Activated T-helper 17 cell treated with anti-CD3 and anti-CD28 coated beads, Interleukin-2, amount 50 U/mL, for 72 hours (primary cell): ENCODE data around the gene BAMBI. TPM values are rescaled to one million over a fixed set of nuclear protein-coding genes. Genes with fewer than 3 reads are reported as not detected.

Source experiments
- ATAC-seq: fragments of 150-1000 bp; cut with Tn5 transposase; replicated peaks from 2 replicates; pipeline ENCODE4 v1.10.0; 2021; ENCODE audit warnings: mild to moderate bottlenecking, moderate library complexity
- H3K27ac Mint-ChIP-seq: one replicate; pipeline ENCODE4 v1.8.0; 2022; ENCODE audit warnings: mixed read lengths
- H3K27me3 Mint-ChIP-seq: one replicate; pipeline ENCODE4 v1.8.0; 2022; ENCODE audit warnings: mixed read lengths
- H3K36me3 Mint-ChIP-seq: one replicate; pipeline ENCODE4 v1.8.0; 2022; ENCODE audit warnings: low read depth, mild to moderate bottlenecking, mixed read lengths
- H3K4me1 Mint-ChIP-seq: one replicate; pipeline ENCODE4 v1.8.0; 2022; ENCODE audit warnings: mixed read lengths
- H3K4me3 Mint-ChIP-seq: one replicate; pipeline ENCODE4 v1.8.0; 2022; ENCODE audit warnings: mild to moderate bottlenecking, mixed read lengths
- H3K9me3 Mint-ChIP-seq: one replicate; pipeline ENCODE4 v1.8.0; 2022; ENCODE audit warnings: mixed read lengths
- total RNA-seq, 2 donors: library from RNA; stranded (reverse); gene quantifications; one replicate each; pipeline ENCODE4 v1.2.3, GENCODE V29; 2022

Gene BAMBI
- total RNA-seq, 2 donors from 2014 or later: not detected

- no peaks in the 10 kb centered on the region for H3K9me3 Mint-ChIP-seq
- ATAC-seq: no peak
- no peaks in the 10 kb centered on the region for H3K4me1 Mint-ChIP-seq
- peaks cover 9% of the 10 kb centered on the region for H3K27me3 Mint-ChIP-seq
- H3K27ac Mint-ChIP-seq: no peak overlapping the region
- no peaks in the 10 kb centered on the region for H3K36me3 Mint-ChIP-seq
- H3K4me3 Mint-ChIP-seq: no peak overlapping the region
Measured at GRCh38 chr10:28709001-28709710, 31.8 kb downstream of the BAMBI start.

GRCh38 chr10:28710202-28710886, 33.0 kb downstream of the BAMBI start:
- Mint-ChIP-seq H3K9me3 (no peaks in the 10 kb centered on the region), H3K27me3 (peaks cover 8% of the 10 kb centered on the region), H3K4me3 (no peak overlapping the region), H3K27ac (no peak overlapping the region), H3K36me3 (no peaks in the 10 kb centered on the region), H3K4me1 (no peaks in the 10 kb centered on the region)
- no peak for ATAC-seq

- H3K4me3 Mint-ChIP-seq: no peak overlapping the region
- no peak for ATAC-seq
Measured at GRCh38 chr10:28711041-28711440, 33.7 kb downstream of the BAMBI start.

GRCh38 chr10:28711776-28712175, 34.5 kb downstream of the BAMBI start:
- H3K4me3 Mint-ChIP-seq: no peak overlapping the region
- H3K27me3 Mint-ChIP-seq: peaks cover 12% of the 10 kb centered on the region

More at GRCh38 chr10:28711041-28711440, 33.7 kb downstream of the BAMBI start:
- Mint-ChIP-seq H3K36me3 (no peaks in the 10 kb centered on the region), H3K9me3 (no peaks in the 10 kb centered on the region), H3K4me1 (no peaks in the 10 kb centered on the region), H3K27me3 (peaks cover 8% of the 10 kb centered on the region), H3K27ac (no peak overlapping the region)

GRCh38 chr10:28713626-28714352, 36.5 kb downstream of the BAMBI start:
- no peaks in the 10 kb centered on the region for H3K4me1 Mint-ChIP-seq
- no peaks in the 10 kb centered on the region for H3K9me3 Mint-ChIP-seq
- no peaks in the 10 kb centered on the region for H3K36me3 Mint-ChIP-seq
- H3K27ac Mint-ChIP-seq: no peak overlapping the region
- H3K4me3 Mint-ChIP-seq: no peak overlapping the region
- peaks cover 13% of the 10 kb centered on the region for H3K27me3 Mint-ChIP-seq
- ATAC-seq: no peak

More at GRCh38 chr10:28711776-28712175, 34.5 kb downstream of the BAMBI start:
- ATAC-seq: no peak
- H3K36me3 Mint-ChIP-seq: no peaks in the 10 kb centered on the region
- H3K4me1 Mint-ChIP-seq: no peaks in the 10 kb centered on the region
- no peak overlapping the region for H3K27ac Mint-ChIP-seq
- H3K9me3 Mint-ChIP-seq: no peaks in the 10 kb centered on the region

- Mint-ChIP-seq H3K9me3 (no peaks in the 10 kb centered on the region), H3K4me1 (no peaks in the 10 kb centered on the region), H3K27me3 (peaks cover 17% of the 10 kb centered on the region), H3K36me3 (no peaks in the 10 kb centered on the region), H3K4me3 (no peak overlapping the region), H3K27ac (no peak overlapping the region)
- no peak for ATAC-seq
Measured at GRCh38 chr10:28714401-28715053, 37.2 kb downstream of the BAMBI start.

GRCh38 chr10:28715246-28715645, 37.9 kb downstream of the BAMBI start:
- no peaks in the 10 kb centered on the region for H3K36me3 Mint-ChIP-seq
- no peak overlapping the region for H3K27ac Mint-ChIP-seq
- H3K27me3 Mint-ChIP-seq: peaks cover 19% of the 10 kb centered on the region
- ATAC-seq: no peak
- no peaks in the 10 kb centered on the region for H3K9me3 Mint-ChIP-seq
- H3K4me1 Mint-ChIP-seq: no peaks in the 10 kb centered on the region
- no peak overlapping the region for H3K4me3 Mint-ChIP-seq

- no peak overlapping the region for H3K4me3 Mint-ChIP-seq
- H3K36me3 Mint-ChIP-seq: no peaks in the 10 kb centered on the region
- no peaks in the 10 kb centered on the region for H3K4me1 Mint-ChIP-seq
- H3K9me3 Mint-ChIP-seq: no peaks in the 10 kb centered on the region
- no peak for ATAC-seq
- peaks cover 19% of the 10 kb centered on the region for H3K27me3 Mint-ChIP-seq
- H3K27ac Mint-ChIP-seq: no peak overlapping the region
Measured at GRCh38 chr10:28715757-28716156, 38.4 kb downstream of the BAMBI start.

GRCh38 chr10:28716748-28717147, 39.4 kb downstream of the BAMBI start:
- Mint-ChIP-seq H3K27me3 (peaks cover 27% of the 10 kb centered on the region), H3K9me3 (no peaks in the 10 kb centered on the region), H3K36me3 (no peaks in the 10 kb centered on the region), H3K27ac (no peak overlapping the region), H3K4me1 (no peaks in the 10 kb centered on the region), H3K4me3 (no peak overlapping the region)
- ATAC-seq: no peak

GRCh38 chr10:28717656-28718201, 40.4 kb downstream of the BAMBI start:
- Mint-ChIP-seq H3K27me3 (peaks cover 30% of the 10 kb centered on the region), H3K4me1 (no peaks in the 10 kb centered on the region), H3K36me3 (no peaks in the 10 kb centered on the region), H3K4me3 (no peak overlapping the region), H3K27ac (no peak overlapping the region), H3K9me3 (no peaks in the 10 kb centered on the region)
- ATAC-seq: no peak

- ATAC-seq: no peak
- no peaks in the 10 kb centered on the region for H3K4me1 Mint-ChIP-seq
- H3K27me3 Mint-ChIP-seq: peaks cover 38% of the 10 kb centered on the region
- H3K9me3 Mint-ChIP-seq: no peaks in the 10 kb centered on the region
- H3K27ac Mint-ChIP-seq: no peak overlapping the region
- no peaks in the 10 kb centered on the region for H3K36me3 Mint-ChIP-seq
- H3K4me3 Mint-ChIP-seq: no peak overlapping the region
Measured at GRCh38 chr10:28719789-28720436, 42.6 kb downstream of the BAMBI start.

GRCh38 chr10:28721318-28721951, 44.1 kb downstream of the BAMBI start:
- Mint-ChIP-seq H3K9me3 (no peaks in the 10 kb centered on the region), H3K27me3 (peaks cover 35% of the 10 kb centered on the region), H3K4me3 (no peak overlapping the region), H3K4me1 (no peaks in the 10 kb centered on the region), H3K27ac (no peak overlapping the region), H3K36me3 (no peaks in the 10 kb centered on the region)
- no peak for ATAC-seq

- H3K9me3 Mint-ChIP-seq: no peaks in the 10 kb centered on the region
- H3K4me3 Mint-ChIP-seq: no peak overlapping the region
- peaks cover 39% of the 10 kb centered on the region for H3K27me3 Mint-ChIP-seq
- ATAC-seq: no peak
- H3K27ac Mint-ChIP-seq: no peak overlapping the region
- no peaks in the 10 kb centered on the region for H3K36me3 Mint-ChIP-seq
- H3K4me1 Mint-ChIP-seq: no peaks in the 10 kb centered on the region
Measured at GRCh38 chr10:28722065-28722803, 44.9 kb downstream of the BAMBI start.
